Fibroblast of lung (primary cell): Measurements from ENCODE around the gene EXPH5.

ENCODE experiments used
- CTCF ChIP-seq, 2 donors: IDR thresholded peaks in 1 of 2; conservative IDR thresholded peaks in 1 of 2; 1 replicate in 1 of 2; 2 replicates in 1 of 2; pipeline ENCODE4 v1.5.1; 2011 to 2012; ENCODE audit warnings: low read length in 2 of 2, control low read depth in 1 of 2, inconsistent platforms in 1 of 2, low read depth in 1 of 2, mild to moderate bottlenecking in 1 of 2
- EZH2 ChIP-seq: IDR thresholded peaks from 2 replicates; pipeline ENCODE4 v1.5.1; 2012; ENCODE audit warnings: low read length, control low read depth, mild to moderate bottlenecking; ENCODE audit errors: missing control alignments

- no peak for TF ChIP-seq CTCF (conservative IDR thresholded peaks at IDR 0.05 in 1 of 2, IDR thresholded peaks at IDR 0.05 in 1 of 2; ENCODE audit: low read depth in 1 of 2, low read length in 2 of 2)
- TF ChIP-seq EZH2: no peak
Observed at GRCh38 chr11:108580645-108581044, 12.9 kb downstream of the EXPH5 start.
